Panc1 (cell line): ENCODE data around the gene B4GALT4.
"Not testable (repeated sequence)": the region's sequence is repeated elsewhere in the genome, so short reads cannot be mapped to it uniquely, and the experiment has no call there.

Source experiments
- CTCF ChIP-seq: fragments of 450-650 bp; IDR thresholded peaks from 2 replicates; pipeline ENCODE4 v1.5.1; 2017; ENCODE audit warnings: mild to moderate bottlenecking
- POLR2AphosphoS5 ChIP-seq: IDR thresholded peaks from 2 replicates; pipeline ENCODE4 v1.6.1; 2012; ENCODE audit warnings: mild to moderate bottlenecking, low read depth, low read length, moderate library complexity
- TCF7L2 ChIP-seq: IDR thresholded peaks from 2 replicates; pipeline ENCODE4 v1.6.1; 2011; ENCODE audit warnings: mild to moderate bottlenecking, low read depth, low read length, inconsistent platforms

- not testable (repeated sequence) for TF ChIP-seq CTCF, POLR2AphosphoS5, TCF7L2
Observed at GRCh38 chr3:119242387-119243057, 1.8 kb upstream of the B4GALT4 start.
